Gastroesophageal sphincter (tissue), 4 donors: Measurements from ENCODE around the gene AMIGO2. TPM values are rescaled to one million over a fixed set of nuclear protein-coding genes. Genes with fewer than 3 reads are reported as not detected.
"Not testable (repeated sequence)": the region's sequence is repeated elsewhere in the genome, so short reads cannot be mapped to it uniquely, and the experiment has no call there.

Experiments used
- ATAC-seq: fragments of 150-250 bp; one replicate; pipeline ENCODE4 v1.9.1; 2016; ENCODE audit warnings: mild to moderate bottlenecking, moderate library complexity
- H3K27ac ChIP-seq, 4 donors: fragments of 200-600 bp; sonication (generic) in 3 of 4; 1 replicate in 3 of 4; 2 replicates in 1 of 4; pipeline ENCODE4 v1.5.1; 2016 to 2019
- H3K27me3 ChIP-seq: fragments of 200-600 bp; sonication (generic); one replicate; pipeline ENCODE4 v1.5.1; 2019
- H3K36me3 ChIP-seq, 2 donors: fragments of 200-600 bp; sonication (generic); one replicate each; pipeline ENCODE4 v1.5.1; 2019; ENCODE audit warnings: control low read depth in 1 of 2
- H3K4me1 ChIP-seq, 3 donors: fragments of 200-600 bp; sonication (generic); 1 replicate in 2 of 3; 2 replicates in 1 of 3; pipeline ENCODE4 v1.5.1; 2016 to 2019; ENCODE audit warnings: control low read depth in 2 of 3
- H3K4me3 ChIP-seq, 2 donors: fragments of 200-600 bp; sonication (generic); one replicate each; pipeline ENCODE4 v1.5.1; 2019; ENCODE audit warnings: mild to moderate bottlenecking in 1 of 2, moderate library complexity in 1 of 2
- H3K9me3 ChIP-seq, 3 donors: fragments of 200-600 bp; sonication (generic); one replicate each; pipeline ENCODE4 v1.5.1; 2017 to 2019; ENCODE audit warnings: control low read depth in 2 of 3
- EP300 ChIP-seq: sonication (generic); formaldehyde crosslinking; IDR thresholded peaks from one replicate; pipeline ENCODE4 v1.6.1; 2017; ENCODE audit warnings: antibody characterized with exemption, mild to moderate bottlenecking
- POLR2A ChIP-seq, 2 donors: fragments of 450-650 bp; IDR thresholded peaks; one replicate each; pipeline ENCODE4 v1.6.1; 2017; ENCODE audit warnings: antibody characterized with exemption in 2 of 2, mild to moderate bottlenecking in 2 of 2, moderate library complexity in 1 of 2
- POLR2AphosphoS5 ChIP-seq: sonication (generic); formaldehyde crosslinking; IDR thresholded peaks from one replicate; pipeline ENCODE4 v1.6.1; 2017; ENCODE audit warnings: antibody characterized with exemption
- WGBS, 2 donors: methylation state at CpG; one replicate each; pipeline ENCODE4 v1.1.5; 2018; ENCODE audit warnings: low coverage in 1 of 2; 5-methylcytosine and 5-hydroxymethylcytosine counted together
- total RNA-seq, 4 donors: library from RNA; depleted of rRNA; stranded (reverse); fragments of >200 nt; gene quantifications; one replicate each; pipeline ENCODE4 v1.1.0, GENCODE V29; 2016
- TF ChIP-seq, protein P1 (sequence below), 4 experiments: fragments of 200-600 bp in 2 of 4; fragments of 450-650 bp in 2 of 4; sonication (generic) in 1 of 4; IDR thresholded peaks; one replicate each; pipeline ENCODE4 v1.5.1; 2017 to 2019; ENCODE audit warnings: antibody characterized with exemption in 4 of 4, mild to moderate bottlenecking in 2 of 4, moderate library complexity in 2 of 4

The AMIGO2 gene
- total RNA-seq, 4 donors from 2014 or later, result 1.4 to 8.1 (median 3.6) TPM

DNA sequence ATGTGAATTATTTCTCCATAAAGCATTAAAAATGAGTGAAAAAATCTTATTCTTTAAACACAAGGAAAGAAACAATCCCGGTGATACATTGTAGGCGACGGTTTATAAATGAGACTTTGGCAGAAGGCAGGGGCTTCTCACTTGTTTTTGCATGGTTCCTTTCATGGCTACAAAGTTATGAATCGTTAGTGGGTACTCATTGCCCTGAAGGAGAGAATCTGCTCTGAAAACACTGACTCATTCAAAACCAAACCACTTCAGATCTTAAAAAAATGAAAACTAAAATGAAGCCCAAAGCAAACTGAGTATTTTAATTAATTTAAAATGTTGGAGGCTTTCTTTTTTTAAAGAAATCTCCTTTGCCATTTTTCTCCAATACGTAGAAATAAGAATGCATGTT, 41.4 kb upstream of the AMIGO2 start:
- H3K27ac ChIP-seq, result no peak overlapping the region
- TF ChIP-seq EP300 (no peak), POLR2AphosphoS5 (no peak), POLR2A (IDR thresholded peaks at IDR 0.05) (no peak)
- TF ChIP-seq, protein P1, sequence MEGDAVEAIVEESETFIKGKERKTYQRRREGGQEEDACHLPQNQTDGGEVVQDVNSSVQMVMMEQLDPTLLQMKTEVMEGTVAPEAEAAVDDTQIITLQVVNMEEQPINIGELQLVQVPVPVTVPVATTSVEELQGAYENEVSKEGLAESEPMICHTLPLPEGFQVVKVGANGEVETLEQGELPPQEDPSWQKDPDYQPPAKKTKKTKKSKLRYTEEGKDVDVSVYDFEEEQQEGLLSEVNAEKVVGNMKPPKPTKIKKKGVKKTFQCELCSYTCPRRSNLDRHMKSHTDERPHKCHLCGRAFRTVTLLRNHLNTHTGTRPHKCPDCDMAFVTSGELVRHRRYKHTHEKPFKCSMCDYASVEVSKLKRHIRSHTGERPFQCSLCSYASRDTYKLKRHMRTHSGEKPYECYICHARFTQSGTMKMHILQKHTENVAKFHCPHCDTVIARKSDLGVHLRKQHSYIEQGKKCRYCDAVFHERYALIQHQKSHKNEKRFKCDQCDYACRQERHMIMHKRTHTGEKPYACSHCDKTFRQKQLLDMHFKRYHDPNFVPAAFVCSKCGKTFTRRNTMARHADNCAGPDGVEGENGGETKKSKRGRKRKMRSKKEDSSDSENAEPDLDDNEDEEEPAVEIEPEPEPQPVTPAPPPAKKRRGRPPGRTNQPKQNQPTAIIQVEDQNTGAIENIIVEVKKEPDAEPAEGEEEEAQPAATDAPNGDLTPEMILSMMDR (IDR thresholded peaks at IDR 0.05), result no peak
- 65 to 74% methylated on average over 5 of the region's 5 CpGs for WGBS, 2 donors
- no peak overlapping the region for H3K4me3 ChIP-seq
- no peaks in the 10 kb centered on the region for H3K27me3 ChIP-seq
- H3K9me3 ChIP-seq, result no peaks in the 10 kb centered on the region
- no peaks in the 10 kb centered on the region for H3K36me3 ChIP-seq
- no peak for ATAC-seq
- H3K4me1 ChIP-seq, result no peaks in the 10 kb centered on the region

DNA sequence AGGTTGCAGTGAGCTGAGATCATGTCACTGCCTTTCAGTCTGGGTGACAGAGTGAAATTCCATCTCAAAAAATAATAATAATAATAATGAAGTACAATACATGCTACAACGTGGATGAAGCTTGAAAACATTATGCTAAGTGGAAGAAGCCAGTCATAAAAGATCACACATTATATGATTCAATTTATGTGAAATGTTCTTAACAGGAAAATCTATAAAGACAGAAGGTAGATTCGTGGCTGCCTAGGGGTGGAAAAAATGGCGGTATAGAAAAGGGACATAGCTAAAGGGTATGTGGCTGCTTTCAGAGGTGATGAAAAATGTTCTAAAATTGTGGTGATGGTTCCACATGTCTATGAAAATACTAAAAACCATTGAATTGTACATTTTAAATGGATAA, 41.0 kb upstream of the AMIGO2 start:
- ATAC-seq, result no peak
- H3K27me3 ChIP-seq, result no peaks in the 10 kb centered on the region
- H3K27ac ChIP-seq, result no peak overlapping the region
- no peak overlapping the region for H3K4me3 ChIP-seq
- TF ChIP-seq POLR2A (IDR thresholded peaks at IDR 0.05) (no peak), POLR2AphosphoS5 (no peak), EP300 (no peak)
- TF ChIP-seq, protein P1 (IDR thresholded peaks at IDR 0.05), result no peak
- H3K36me3 ChIP-seq, result no peaks in the 10 kb centered on the region
- 82 to 93% methylated on average over 3 of the region's 3 CpGs for WGBS, 2 donors
- no peaks in the 10 kb centered on the region for H3K4me1 ChIP-seq
- H3K9me3 ChIP-seq, result no peaks in the 10 kb centered on the region

DNA sequence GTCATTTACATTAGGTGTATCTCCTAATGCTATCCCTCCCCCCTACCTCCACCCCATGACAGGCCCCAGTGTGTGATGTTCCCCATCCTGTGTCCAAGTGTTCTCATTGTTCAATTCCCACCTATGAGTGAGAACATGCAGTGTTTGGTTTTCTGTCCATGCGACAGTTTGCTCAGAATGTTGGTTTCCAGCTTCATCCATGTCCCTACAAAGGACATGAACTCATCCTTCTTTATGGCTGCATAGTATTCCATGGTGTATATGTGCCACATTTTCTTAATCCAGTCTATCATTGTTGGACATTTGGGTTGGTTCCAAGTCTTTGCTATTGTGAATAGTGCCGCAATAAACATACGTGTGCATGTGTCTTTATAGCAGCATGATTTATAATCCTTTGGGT, 37.5 kb upstream of the AMIGO2 start:
- not testable (repeated sequence) for H3K4me1 ChIP-seq, H3K36me3 ChIP-seq, ATAC-seq, H3K4me3 ChIP-seq, H3K27ac ChIP-seq, H3K27me3 ChIP-seq, H3K9me3 ChIP-seq
- WGBS, 2 donors, result 91% methylated on average over 1 of the region's 3 CpGs; no CpG with 5 or more reads in 1 of the 2 donors

DNA sequence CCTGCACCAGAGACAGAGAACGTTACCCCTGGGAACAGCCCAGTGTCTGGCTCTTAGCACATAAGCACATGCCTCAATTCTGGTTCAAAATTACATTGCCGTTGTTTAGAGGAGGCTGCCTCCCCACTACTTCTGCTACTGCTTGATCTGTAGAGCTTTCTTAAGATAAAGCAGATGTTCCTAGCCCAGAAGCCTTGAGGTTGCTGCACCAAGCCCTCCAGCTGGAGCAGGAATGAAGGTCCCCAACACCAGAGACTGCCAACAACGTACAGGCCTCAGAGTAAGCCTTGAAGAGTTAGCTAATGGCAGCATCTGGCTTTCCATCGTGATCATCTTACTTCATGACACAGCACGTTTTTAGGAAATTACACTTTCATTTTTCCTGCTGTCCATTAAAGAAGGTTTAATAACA, 34.7 kb upstream of the AMIGO2 start:
- H3K36me3 ChIP-seq, result no peaks in the 10 kb centered on the region
- ATAC-seq, result no peak
- no peaks in the 10 kb centered on the region for H3K4me1 ChIP-seq
- no peak overlapping the region for H3K27ac ChIP-seq
- no peaks in the 10 kb centered on the region for H3K9me3 ChIP-seq
- 55 to 66% methylated on average over 4 of the region's 5 CpGs for WGBS, 2 donors
- H3K27me3 ChIP-seq, result no peaks in the 10 kb centered on the region
- H3K4me3 ChIP-seq, result no peak overlapping the region
- TF ChIP-seq EP300, result no peak
- no peak for TF ChIP-seq POLR2A (IDR thresholded peaks at IDR 0.05)
- TF ChIP-seq, protein P1 (IDR thresholded peaks at IDR 0.05), result no peak
- no peak for TF ChIP-seq POLR2AphosphoS5

DNA sequence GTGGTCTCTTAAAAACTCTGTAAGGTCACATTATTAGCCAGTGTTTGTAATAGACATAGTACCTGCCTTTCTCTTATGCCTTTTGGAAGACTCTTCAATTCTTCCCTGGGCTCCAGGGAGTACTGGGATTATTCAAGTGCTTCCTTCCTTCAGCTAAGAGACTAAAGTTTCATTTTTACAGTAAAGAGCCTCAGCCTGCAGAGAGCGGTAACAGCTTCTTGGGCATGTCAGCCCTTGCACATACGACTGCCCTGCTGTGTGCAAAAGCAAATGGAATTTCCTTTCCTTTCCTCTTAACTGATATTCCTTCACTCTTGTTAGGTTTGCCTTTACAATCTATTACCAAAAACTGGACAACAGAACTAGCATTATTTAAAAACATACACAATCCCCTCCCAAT, 32.9 kb upstream of the AMIGO2 start:
- no peaks in the 10 kb centered on the region for H3K27me3 ChIP-seq
- H3K4me1 ChIP-seq, result no peaks in the 10 kb centered on the region
- no peaks in the 10 kb centered on the region for H3K36me3 ChIP-seq
- H3K9me3 ChIP-seq, result no peaks in the 10 kb centered on the region
- TF ChIP-seq POLR2A (IDR thresholded peaks at IDR 0.05) (no peak), EP300 (no peak), POLR2AphosphoS5 (no peak)
- TF ChIP-seq, protein P1 (IDR thresholded peaks at IDR 0.05), result no peak
- 72% methylated on average over 2 of the region's 2 CpGs for WGBS, 2 donors
- ATAC-seq, result no peak
- H3K4me3 ChIP-seq, result no peak overlapping the region
- no peak overlapping the region for H3K27ac ChIP-seq
